Fibroblast of skin of right biceps (primary cell): ENCODE results near the gene SEMA6B.

Source experiments
- DNase-seq: peaks from one replicate; pipeline ENCODE4 v3.0.0-alpha.2; 2013

Gene SEMA6B

GRCh38 chr19:4586691-4587090 lies 27.2 kb upstream of the SEMA6B start:
- DNase-seq = no peak

GRCh38 chr19:4586245-4586644 lies 26.8 kb upstream of the SEMA6B start:
- no peak for DNase-seq

- no peak for DNase-seq
Observed at GRCh38 chr19:4585556-4585955, 26.1 kb upstream of the SEMA6B start.

GRCh38 chr19:4584670-4585460 lies 25.4 kb upstream of the SEMA6B start:
- DNase-seq = no peak

GRCh38 chr19:4583961-4584669 lies 24.6 kb upstream of the SEMA6B start:
- peak; percentile 44 for DNase-seq

GRCh38 chr19:4582980-4583842 lies 23.7 kb upstream of the SEMA6B start:
- DNase-seq = no peak

GRCh38 chr19:4581666-4582553 lies 22.4 kb upstream of the SEMA6B start:
- peak; percentile 60 for DNase-seq

- no peak for DNase-seq
Observed at GRCh38 chr19:4580961-4581665, 21.6 kb upstream of the SEMA6B start.

GRCh38 chr19:4580021-4580901 lies 20.8 kb upstream of the SEMA6B start:
- no peak for DNase-seq

- DNase-seq = no peak
Observed at GRCh38 chr19:4579389-4579788, 19.9 kb upstream of the SEMA6B start.

- DNase-seq = no peak
Observed at GRCh38 chr19:4578552-4579248, 19.2 kb upstream of the SEMA6B start.

GRCh38 chr19:4577020-4577782 lies 17.7 kb upstream of the SEMA6B start:
- peak; percentile 51 for DNase-seq

GRCh38 chr19:4576016-4576933 lies 16.8 kb upstream of the SEMA6B start:
- DNase-seq = peak; percentile 70

GRCh38 chr19:4575267-4576015 lies 16.0 kb upstream of the SEMA6B start:
- DNase-seq = peak; percentile 99

GRCh38 chr19:4573682-4574081 lies 14.2 kb upstream of the SEMA6B start:
- DNase-seq = no peak

GRCh38 chr19:4571305-4571917 lies 11.9 kb upstream of the SEMA6B start:
- peak; percentile 50 for DNase-seq

GRCh38 chr19:4570916-4571304 lies 11.4 kb upstream of the SEMA6B start:
- no peak for DNase-seq
